SU-DHL-6 (cell line): Measurements from ENCODE around the gene CD300H.

ENCODE experiments used
- CTCF ChIP-seq: fragments of 200-600 bp; sonication (generic); IDR thresholded peaks from one replicate; pipeline ENCODE4 v1.5.1; 2017; ENCODE audit warnings: antibody characterized with exemption, mild to moderate bottlenecking, low read length, moderate library complexity; ENCODE audit not compliant: insufficient read depth, poor library complexity, severe bottlenecking
- EZH2phosphoT487 ChIP-seq: fragments of 200-600 bp; sonication (generic), shearing (Covaris generic); conservative IDR thresholded peaks from 2 replicates; pipeline ENCODE4 v1.6.1; 2018; ENCODE audit warnings: mild to moderate bottlenecking, antibody characterized with exemption, low read length, moderate library complexity, mixed read lengths

- TF ChIP-seq CTCF (no peak), EZH2phosphoT487 (no peak)
Measured at GRCh38 chr17:74585711-74586110, 18.4 kb upstream of the CD300H start.
